Type B pancreatic cell (in vitro differentiated cells): ENCODE results near the gene TAGAP. TPM values are rescaled to one million over a fixed set of nuclear protein-coding genes. Genes with fewer than 3 reads are reported as not detected.
"Not testable (repeated sequence)": the region's sequence is repeated elsewhere in the genome, so short reads cannot be mapped to it uniquely, and the experiment has no call there.

Experiments
- DNase-seq: peaks from one replicate; pipeline ENCODE4 v3.0.0; 2021; ENCODE audit warnings: mixed read lengths; ENCODE audit not compliant: unreplicated experiment; ENCODE audit errors: extremely low spot score
- H3K27ac Mint-ChIP-seq: 2 replicates; pipeline ENCODE4 v1.8.0; 2021; ENCODE audit warnings: mild to moderate bottlenecking, mixed read lengths
- H3K27me3 Mint-ChIP-seq: 2 replicates; pipeline ENCODE4 v1.8.0; 2021; ENCODE audit warnings: mixed read lengths
- H3K36me3 Mint-ChIP-seq: 2 replicates; pipeline ENCODE4 v1.8.0; 2021; ENCODE audit warnings: mixed read lengths
- H3K4me1 Mint-ChIP-seq: one replicate; pipeline ENCODE4 v1.8.0; 2021; ENCODE audit warnings: mixed read lengths; ENCODE audit not compliant: unreplicated experiment
- H3K4me3 Mint-ChIP-seq: 2 replicates; pipeline ENCODE4 v1.8.0; 2021; ENCODE audit warnings: mild to moderate bottlenecking, mixed read lengths
- H3K9me3 Mint-ChIP-seq: 2 replicates; pipeline ENCODE4 v1.8.0; 2021; ENCODE audit warnings: mixed read lengths
- total RNA-seq: library from RNA; stranded (reverse); gene quantifications from 2 replicates; pipeline ENCODE4 v1.2.1, GENCODE V29; 2021; ENCODE audit warnings: low replicate concordance
- TF ChIP-seq, protein P1 (sequence below): fragments of 200-600 bp; sonication (generic); conservative IDR thresholded peaks from 2 replicates; pipeline ENCODE4 v1.5.0; 2021; ENCODE audit warnings: antibody characterized with exemption, mild to moderate bottlenecking

The TAGAP gene
- total RNA-seq, 1 donor from 2014 or later: 0.22 TPM

DNA sequence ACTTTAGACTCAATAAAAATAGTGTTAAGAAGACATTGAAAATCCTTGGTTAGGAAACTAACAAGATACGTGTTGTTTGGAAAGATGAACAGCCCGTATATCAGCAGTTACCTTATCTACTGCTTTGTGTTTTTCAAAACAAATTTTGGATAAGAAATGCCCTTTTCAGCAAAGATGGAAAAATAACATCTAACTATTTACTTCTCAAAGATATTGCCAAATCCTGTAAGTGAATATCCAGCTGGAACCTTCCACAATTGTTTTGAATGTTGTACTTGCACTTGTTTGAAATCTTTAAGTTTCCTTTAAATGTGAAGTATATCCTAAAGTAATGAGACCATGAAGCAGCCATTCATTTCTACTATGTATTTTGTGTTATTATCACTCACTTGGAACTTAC, 14.6 kb downstream of the TAGAP start:
- no peaks in the 10 kb centered on the region for H3K27me3 Mint-ChIP-seq
- H3K4me1 Mint-ChIP-seq: no peaks in the 10 kb centered on the region
- TF ChIP-seq, protein P1, sequence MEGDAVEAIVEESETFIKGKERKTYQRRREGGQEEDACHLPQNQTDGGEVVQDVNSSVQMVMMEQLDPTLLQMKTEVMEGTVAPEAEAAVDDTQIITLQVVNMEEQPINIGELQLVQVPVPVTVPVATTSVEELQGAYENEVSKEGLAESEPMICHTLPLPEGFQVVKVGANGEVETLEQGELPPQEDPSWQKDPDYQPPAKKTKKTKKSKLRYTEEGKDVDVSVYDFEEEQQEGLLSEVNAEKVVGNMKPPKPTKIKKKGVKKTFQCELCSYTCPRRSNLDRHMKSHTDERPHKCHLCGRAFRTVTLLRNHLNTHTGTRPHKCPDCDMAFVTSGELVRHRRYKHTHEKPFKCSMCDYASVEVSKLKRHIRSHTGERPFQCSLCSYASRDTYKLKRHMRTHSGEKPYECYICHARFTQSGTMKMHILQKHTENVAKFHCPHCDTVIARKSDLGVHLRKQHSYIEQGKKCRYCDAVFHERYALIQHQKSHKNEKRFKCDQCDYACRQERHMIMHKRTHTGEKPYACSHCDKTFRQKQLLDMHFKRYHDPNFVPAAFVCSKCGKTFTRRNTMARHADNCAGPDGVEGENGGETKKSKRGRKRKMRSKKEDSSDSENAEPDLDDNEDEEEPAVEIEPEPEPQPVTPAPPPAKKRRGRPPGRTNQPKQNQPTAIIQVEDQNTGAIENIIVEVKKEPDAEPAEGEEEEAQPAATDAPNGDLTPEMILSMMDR: no peak
- H3K4me3 Mint-ChIP-seq: no peak overlapping the region
- H3K9me3 Mint-ChIP-seq: peaks cover 5% of the 10 kb centered on the region
- no peak overlapping the region for H3K27ac Mint-ChIP-seq
- H3K36me3 Mint-ChIP-seq: no peaks in the 10 kb centered on the region
- no peak for DNase-seq

DNA sequence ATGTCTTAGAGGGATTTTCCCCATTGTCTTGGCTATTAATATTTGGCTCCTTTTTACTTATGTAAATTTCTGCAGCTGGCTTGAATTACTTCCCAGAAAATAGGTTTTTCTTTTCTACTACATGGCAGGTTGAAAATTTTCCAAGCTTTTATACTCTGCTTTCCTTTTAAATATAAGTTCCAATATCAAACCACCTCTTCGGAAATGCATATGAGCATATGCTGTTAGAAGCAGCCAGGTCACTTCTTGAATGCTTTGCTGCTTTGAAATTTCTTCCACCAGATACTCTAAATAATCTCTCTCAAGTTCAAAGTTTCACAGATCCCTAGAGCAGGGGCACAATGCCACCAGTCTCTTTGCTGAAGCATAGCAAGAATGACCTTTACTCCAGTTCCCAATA, 19.6 kb downstream of the TAGAP start:
- not testable (repeated sequence) for H3K27me3 Mint-ChIP-seq, H3K9me3 Mint-ChIP-seq, H3K4me1 Mint-ChIP-seq, H3K4me3 Mint-ChIP-seq, H3K27ac Mint-ChIP-seq, DNase-seq, H3K36me3 Mint-ChIP-seq

DNA sequence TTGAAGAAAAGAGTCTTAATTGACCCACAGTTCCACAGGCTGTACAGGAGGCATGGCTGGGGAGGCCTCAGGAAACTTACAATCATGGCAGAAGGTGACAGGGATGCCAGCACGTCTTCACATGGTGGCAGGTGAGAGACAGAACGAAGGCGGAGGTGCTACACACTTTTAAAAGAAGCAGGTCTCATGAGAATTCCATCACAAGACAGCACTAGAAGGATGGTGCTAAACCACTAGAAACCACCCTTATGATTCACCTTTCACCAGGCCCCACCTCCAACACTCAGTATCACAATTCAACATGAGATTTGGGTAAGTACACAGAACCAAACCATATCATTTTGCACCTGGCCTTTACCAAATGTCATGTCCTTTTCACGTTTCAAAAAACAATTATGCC, 20.9 kb downstream of the TAGAP start:
- H3K27ac Mint-ChIP-seq: no peak overlapping the region
- H3K36me3 Mint-ChIP-seq: no peaks in the 10 kb centered on the region
- DNase-seq: no peak
- no peaks in the 10 kb centered on the region for H3K4me1 Mint-ChIP-seq
- TF ChIP-seq, protein P1: no peak
- no peak overlapping the region for H3K4me3 Mint-ChIP-seq
- peaks cover 6% of the 10 kb centered on the region for H3K9me3 Mint-ChIP-seq
- H3K27me3 Mint-ChIP-seq: no peaks in the 10 kb centered on the region

DNA sequence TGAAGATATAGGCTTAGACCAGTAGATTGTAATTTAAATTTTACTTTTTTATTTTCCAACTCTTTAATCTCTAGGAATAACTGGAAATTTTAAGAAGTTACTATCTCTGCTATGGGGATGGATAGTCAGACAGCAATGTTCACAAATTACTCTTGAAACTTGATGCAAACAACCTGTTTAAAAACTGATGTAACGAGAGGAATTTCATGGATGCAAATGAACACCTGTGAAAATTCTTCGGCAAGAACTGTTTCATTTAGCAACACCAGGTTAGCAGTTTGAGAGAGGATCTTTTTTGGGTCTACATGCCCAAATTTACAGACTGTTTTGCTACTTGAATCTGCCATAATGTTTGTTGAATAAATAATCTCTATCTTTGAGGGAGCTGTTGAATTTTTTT, 24.8 kb downstream of the TAGAP start:
- Mint-ChIP-seq H3K27me3 (no peaks in the 10 kb centered on the region), H3K4me3 (no peak overlapping the region), H3K36me3 (no peaks in the 10 kb centered on the region), H3K9me3 (no peaks in the 10 kb centered on the region), H3K27ac (no peak overlapping the region), H3K4me1 (no peaks in the 10 kb centered on the region)
- DNase-seq: no peak
- TF ChIP-seq, protein P1: no peak

DNA sequence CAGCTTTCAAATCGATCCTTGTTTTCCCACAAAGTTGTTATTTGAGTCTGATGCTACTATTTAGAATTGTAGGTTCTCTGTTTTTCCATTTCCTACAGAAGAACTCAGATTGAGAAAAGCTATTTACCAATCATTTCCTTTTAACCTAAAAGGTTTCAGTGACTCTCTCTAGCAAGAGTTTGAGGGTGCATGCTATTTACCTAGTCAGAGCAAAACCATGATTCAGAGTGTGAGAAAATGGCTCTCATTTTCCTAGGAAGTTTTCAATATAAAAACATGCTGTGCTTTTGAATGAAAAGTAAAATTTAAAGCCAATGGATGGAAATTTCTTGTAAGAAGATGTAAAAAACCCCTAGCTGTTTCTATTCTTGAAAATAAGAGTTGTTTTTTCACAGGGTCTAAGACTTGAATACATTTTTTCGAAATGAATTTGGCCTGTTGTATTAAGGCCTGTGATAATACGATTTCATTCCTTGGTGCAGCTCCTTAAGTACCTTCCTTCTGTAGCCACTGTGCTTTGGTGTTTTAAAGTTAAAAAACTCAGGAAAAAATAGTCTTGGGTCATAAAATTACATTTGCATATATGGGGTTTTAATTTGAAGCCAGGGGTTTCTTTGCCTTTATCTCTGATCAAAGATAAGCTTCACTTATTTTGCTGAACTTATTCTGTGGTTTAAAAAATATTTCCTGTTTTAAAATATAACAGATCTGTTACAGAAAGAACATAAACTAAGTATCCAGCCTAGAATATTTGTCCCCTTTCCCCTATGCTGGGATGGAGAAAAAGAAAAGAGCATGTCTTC, 26.8 kb downstream of the TAGAP start:
- no peak overlapping the region for H3K4me3 Mint-ChIP-seq
- H3K27me3 Mint-ChIP-seq: no peaks in the 10 kb centered on the region
- no peaks in the 10 kb centered on the region for H3K36me3 Mint-ChIP-seq
- no peaks in the 10 kb centered on the region for H3K4me1 Mint-ChIP-seq
- H3K9me3 Mint-ChIP-seq: no peaks in the 10 kb centered on the region
- DNase-seq: no peak
- TF ChIP-seq, protein P1: no peak
- no peak overlapping the region for H3K27ac Mint-ChIP-seq

DNA sequence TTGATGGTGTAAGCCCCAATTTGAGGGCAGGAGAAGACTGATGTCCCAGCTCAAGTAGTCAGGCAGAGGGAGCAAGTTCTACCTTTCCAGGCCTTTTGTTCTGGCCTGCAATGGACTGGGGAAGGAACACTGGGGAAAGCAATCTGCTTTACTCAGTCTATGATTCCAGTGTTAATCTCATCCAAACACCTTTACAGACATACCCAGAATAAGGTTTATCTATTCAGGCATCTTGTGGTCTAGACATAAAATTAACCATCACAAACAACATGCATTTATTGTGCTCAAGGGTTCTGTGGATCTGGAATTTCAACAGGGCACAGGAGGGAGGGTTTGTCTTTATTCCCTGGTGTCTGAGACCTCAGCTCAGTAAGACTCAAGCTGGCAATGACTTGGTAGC, 30.4 kb downstream of the TAGAP start:
- Mint-ChIP-seq H3K9me3 (no peaks in the 10 kb centered on the region), H3K36me3 (no peaks in the 10 kb centered on the region), H3K27me3 (no peaks in the 10 kb centered on the region), H3K27ac (no peak overlapping the region), H3K4me3 (no peak overlapping the region), H3K4me1 (no peaks in the 10 kb centered on the region)
- TF ChIP-seq, protein P1: no peak
- DNase-seq: no peak
